SU-DHL-6 (cell line): ENCODE data around the gene MUC15.

Experiments
- CTCF ChIP-seq: fragments of 200-600 bp; sonication (generic); IDR thresholded peaks from one replicate; pipeline ENCODE4 v1.5.1; 2017; ENCODE audit warnings: antibody characterized with exemption, mild to moderate bottlenecking, low read length, moderate library complexity; ENCODE audit not compliant: insufficient read depth, poor library complexity, severe bottlenecking
- EZH2phosphoT487 ChIP-seq: fragments of 200-600 bp; sonication (generic), shearing (Covaris generic); conservative IDR thresholded peaks from 2 replicates; pipeline ENCODE4 v1.6.1; 2018; ENCODE audit warnings: mild to moderate bottlenecking, antibody characterized with exemption, low read length, moderate library complexity, mixed read lengths

- TF ChIP-seq EZH2phosphoT487 (no peak), CTCF (no peak)
Measured at GRCh38 chr11:26537341-26537740, 34.7 kb downstream of the MUC15 start.
